Nephron (organoid): ENCODE data around the gene PEPD.

Source experiments
- H3K27ac Mint-ChIP-seq, 3 experiments: 2 replicates each; pipeline ENCODE4 v1.8.0; 2020; ENCODE audit warnings: mixed read lengths in 3 of 3, mild to moderate bottlenecking in 2 of 3, moderate library complexity in 1 of 3
- H3K27me3 Mint-ChIP-seq: 2 replicates; pipeline ENCODE4 v1.8.0; 2021; ENCODE audit warnings: low read depth, mild to moderate bottlenecking, moderate library complexity, mixed read lengths
- H3K36me3 Mint-ChIP-seq: 2 replicates; pipeline ENCODE4 v1.8.0; 2020; ENCODE audit warnings: low read depth, mixed read lengths
- H3K4me1 Mint-ChIP-seq: 2 replicates; pipeline ENCODE4 v1.8.0; 2020; ENCODE audit warnings: mixed read lengths
- H3K4me3 Mint-ChIP-seq, 3 experiments: 2 replicates each; pipeline ENCODE4 v1.8.0; 2020; ENCODE audit warnings: mild to moderate bottlenecking in 3 of 3, mixed read lengths in 3 of 3, moderate library complexity in 2 of 3
- H3K9me3 Mint-ChIP-seq: 2 replicates; pipeline ENCODE4 v1.8.0; 2020; ENCODE audit warnings: mixed read lengths
- TF ChIP-seq, protein P1 (sequence below), 3 experiments: fragments of 200-600 bp; sonication (generic); IDR thresholded peaks; one replicate each; pipeline ENCODE4 v1.5.0; 2021; ENCODE audit warnings: antibody characterized with exemption in 3 of 3; ENCODE audit not compliant: unreplicated experiment in 3 of 3

Gene PEPD

GRCh38 chr19:33418461-33418860 is 103.1 kb downstream of the PEPD start:
- no peak overlapping the region for H3K27ac Mint-ChIP-seq
- H3K4me3 Mint-ChIP-seq: no peak overlapping the region
- H3K36me3 Mint-ChIP-seq: no peaks in the 10 kb centered on the region
- H3K4me1 Mint-ChIP-seq: peaks cover 7% of the 10 kb centered on the region
- peaks cover 6% of the 10 kb centered on the region for H3K27me3 Mint-ChIP-seq
- TF ChIP-seq, protein P1, sequence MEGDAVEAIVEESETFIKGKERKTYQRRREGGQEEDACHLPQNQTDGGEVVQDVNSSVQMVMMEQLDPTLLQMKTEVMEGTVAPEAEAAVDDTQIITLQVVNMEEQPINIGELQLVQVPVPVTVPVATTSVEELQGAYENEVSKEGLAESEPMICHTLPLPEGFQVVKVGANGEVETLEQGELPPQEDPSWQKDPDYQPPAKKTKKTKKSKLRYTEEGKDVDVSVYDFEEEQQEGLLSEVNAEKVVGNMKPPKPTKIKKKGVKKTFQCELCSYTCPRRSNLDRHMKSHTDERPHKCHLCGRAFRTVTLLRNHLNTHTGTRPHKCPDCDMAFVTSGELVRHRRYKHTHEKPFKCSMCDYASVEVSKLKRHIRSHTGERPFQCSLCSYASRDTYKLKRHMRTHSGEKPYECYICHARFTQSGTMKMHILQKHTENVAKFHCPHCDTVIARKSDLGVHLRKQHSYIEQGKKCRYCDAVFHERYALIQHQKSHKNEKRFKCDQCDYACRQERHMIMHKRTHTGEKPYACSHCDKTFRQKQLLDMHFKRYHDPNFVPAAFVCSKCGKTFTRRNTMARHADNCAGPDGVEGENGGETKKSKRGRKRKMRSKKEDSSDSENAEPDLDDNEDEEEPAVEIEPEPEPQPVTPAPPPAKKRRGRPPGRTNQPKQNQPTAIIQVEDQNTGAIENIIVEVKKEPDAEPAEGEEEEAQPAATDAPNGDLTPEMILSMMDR (IDR thresholded peaks at IDR 0.05; ENCODE audit: unreplicated experiment in 3 of 3): no peak
- H3K9me3 Mint-ChIP-seq: no peaks in the 10 kb centered on the region

- TF ChIP-seq, protein P1 (IDR thresholded peaks at IDR 0.05; ENCODE audit: unreplicated experiment in 3 of 3): no peak
- H3K4me1 Mint-ChIP-seq: peaks cover 7% of the 10 kb centered on the region
- no peak overlapping the region for H3K4me3 Mint-ChIP-seq
- H3K9me3 Mint-ChIP-seq: no peaks in the 10 kb centered on the region
- peaks cover 6% of the 10 kb centered on the region for H3K27me3 Mint-ChIP-seq
- no peak overlapping the region for H3K27ac Mint-ChIP-seq
- H3K36me3 Mint-ChIP-seq: no peaks in the 10 kb centered on the region
These were observed 103.8 kb downstream of the PEPD start for GRCh38 chr19:33417751-33418150.

DNA sequence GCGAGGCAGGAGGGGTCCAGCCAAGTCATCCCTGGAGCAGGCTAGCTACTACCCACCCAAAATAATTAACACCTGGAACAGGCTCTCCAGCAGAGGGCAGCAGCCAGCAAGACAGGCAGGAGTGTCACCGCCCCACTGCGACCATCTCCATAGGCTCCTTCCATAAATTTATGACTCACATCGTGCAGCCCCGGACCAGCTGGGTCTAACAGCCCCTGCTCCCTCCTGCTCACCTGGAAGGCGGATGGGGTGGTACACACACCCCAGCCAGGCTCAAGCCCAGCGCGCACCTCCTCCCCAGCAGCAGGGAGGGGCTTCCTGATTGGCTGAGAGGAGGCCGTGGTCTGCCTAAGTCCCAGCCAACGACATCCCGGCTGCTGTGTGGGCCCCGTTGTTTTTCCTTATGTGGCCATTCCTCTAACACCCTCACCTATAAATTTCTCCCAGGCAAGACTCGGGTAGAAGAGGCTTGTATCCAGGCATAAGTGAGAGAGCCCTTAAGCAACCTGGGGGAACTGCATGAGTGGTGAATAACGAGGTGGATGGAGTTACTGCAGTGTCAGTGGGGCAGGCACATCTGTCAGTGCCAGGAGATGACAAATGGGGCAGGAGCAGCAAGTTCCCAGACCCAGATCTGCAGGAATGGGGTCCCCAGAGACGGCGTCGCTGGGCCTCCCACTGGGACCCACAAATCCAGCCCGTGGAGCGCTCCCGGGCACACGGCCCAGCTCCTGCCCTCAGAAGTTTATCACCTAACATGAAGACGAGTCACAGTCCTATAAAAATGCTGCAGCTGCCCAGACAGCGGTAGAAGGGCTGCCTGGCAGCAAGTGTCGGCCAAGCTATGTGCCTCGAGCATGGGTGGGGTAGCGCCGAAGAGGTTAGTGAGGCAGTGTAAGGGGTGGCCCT is 105.0 kb downstream of the PEPD start:
- no peak overlapping the region for H3K27ac Mint-ChIP-seq

GRCh38 chr19:33414667-33415605 is 106.7 kb downstream of the PEPD start:
- Mint-ChIP-seq H3K27ac (no peak overlapping the region), H3K36me3 (no peaks in the 10 kb centered on the region), H3K27me3 (peaks cover 6% of the 10 kb centered on the region), H3K4me1 (peaks cover 7% of the 10 kb centered on the region), H3K4me3 (no peak overlapping the region), H3K9me3 (no peaks in the 10 kb centered on the region)
- TF ChIP-seq, protein P1 (IDR thresholded peaks at IDR 0.05; ENCODE audit: unreplicated experiment in 3 of 3): no peak

More for the DNA sequence above, 105.0 kb downstream of the PEPD start:
- TF ChIP-seq, protein P1 (IDR thresholded peaks at IDR 0.05; ENCODE audit: unreplicated experiment in 3 of 3): peak; percentile 55 to 61 (median 55)
- Mint-ChIP-seq H3K4me3 (peak overlapping the region in 2 of 3 experiments; percentile 27 to 50), H3K27me3 (peaks cover 6% of the 10 kb centered on the region), H3K36me3 (no peaks in the 10 kb centered on the region), H3K9me3 (no peaks in the 10 kb centered on the region), H3K4me1 (peaks cover 7% of the 10 kb centered on the region)

GRCh38 chr19:33413868-33414666 is 107.5 kb downstream of the PEPD start:
- Mint-ChIP-seq H3K27ac (no peak overlapping the region), H3K4me1 (peaks cover 7% of the 10 kb centered on the region), H3K36me3 (no peaks in the 10 kb centered on the region), H3K9me3 (no peaks in the 10 kb centered on the region), H3K27me3 (peaks cover 6% of the 10 kb centered on the region), H3K4me3 (no peak overlapping the region)
- TF ChIP-seq, protein P1 (IDR thresholded peaks at IDR 0.05; ENCODE audit: unreplicated experiment in 3 of 3): no peak
